Stimulated activated CD8-positive, alpha-beta memory T cell treated with anti-CD3 and anti-CD28 coated beads, Interleukin-12 subunit alpha, Interleukin-12 subunit beta, amount 100 ng/mL, for 4 hours (primary cell): ENCODE results near the gene MAVS.

Experiments used
- DNase-seq: peaks from one replicate; pipeline ENCODE4 v3.0.0-alpha.2; 2020; ENCODE audit warnings: low read depth

MAVS gene

GRCh38 chr20:3846740-3847428 lies at the start of gene MAVS:
MAVS (plus strand) TSS chr20:3846834; CDS start chr20:3854625, 7,791 bp downstream.
- peak; percentile 74 for DNase-seq

DNA sequence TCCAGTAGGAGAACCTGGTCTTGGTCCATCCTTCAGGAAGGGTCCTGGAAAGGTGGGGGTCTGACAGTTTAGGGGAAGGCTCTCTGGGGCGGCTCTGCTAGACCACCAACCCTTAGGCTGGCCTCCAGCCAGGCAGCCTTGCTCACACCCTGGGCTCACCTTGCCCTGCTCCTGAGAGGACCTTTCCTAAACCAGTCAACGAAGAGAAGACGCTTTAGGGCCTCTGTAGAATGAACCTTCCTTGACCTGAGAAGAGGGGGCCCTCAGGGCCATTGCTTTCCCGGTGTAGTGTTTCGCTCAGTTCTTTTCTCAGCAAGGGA lies 49.4 kb upstream of the MAVS start:
- no peak for DNase-seq

DNA sequence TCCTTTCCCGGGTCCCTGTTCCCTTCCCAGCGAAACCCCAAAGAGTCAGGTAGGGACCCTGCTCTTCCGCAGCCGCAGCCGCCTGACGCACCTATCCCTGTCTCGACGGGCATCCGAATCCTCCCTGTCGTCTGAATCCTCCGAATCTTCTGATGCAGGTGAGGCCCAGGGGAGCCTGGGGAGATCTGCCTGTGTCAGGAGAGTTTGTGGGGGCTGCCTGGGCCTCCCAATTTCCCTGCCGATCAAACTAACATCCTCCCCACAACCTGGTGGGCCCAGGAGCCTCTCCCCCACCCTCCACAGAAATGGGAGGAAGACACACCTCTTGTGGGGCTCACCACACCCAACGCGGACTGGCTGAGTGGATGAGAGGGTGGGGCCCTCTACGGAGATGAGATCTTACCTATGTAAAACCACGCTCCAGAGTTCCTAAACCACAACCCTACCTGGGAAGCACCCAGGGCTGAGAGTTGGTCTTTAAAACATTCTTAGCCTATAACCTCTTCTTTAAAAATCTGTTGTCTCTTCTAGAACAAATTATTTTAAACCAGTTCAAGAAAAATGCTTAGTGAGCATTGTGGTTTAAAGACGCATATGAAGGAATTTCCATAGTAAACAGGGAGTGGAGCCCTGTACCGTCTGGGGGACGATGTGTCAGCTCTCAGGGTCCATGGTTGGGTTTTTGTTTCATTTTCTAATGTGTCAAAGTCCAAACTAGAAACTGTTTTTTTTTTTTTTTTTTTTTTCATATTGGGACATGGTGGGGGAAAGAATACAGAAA lies 48.9 kb upstream of the MAVS start:
- no peak for DNase-seq

GRCh38 chr20:3798373-3798768 lies 48.3 kb upstream of the MAVS start:
- DNase-seq: no peak

DNA sequence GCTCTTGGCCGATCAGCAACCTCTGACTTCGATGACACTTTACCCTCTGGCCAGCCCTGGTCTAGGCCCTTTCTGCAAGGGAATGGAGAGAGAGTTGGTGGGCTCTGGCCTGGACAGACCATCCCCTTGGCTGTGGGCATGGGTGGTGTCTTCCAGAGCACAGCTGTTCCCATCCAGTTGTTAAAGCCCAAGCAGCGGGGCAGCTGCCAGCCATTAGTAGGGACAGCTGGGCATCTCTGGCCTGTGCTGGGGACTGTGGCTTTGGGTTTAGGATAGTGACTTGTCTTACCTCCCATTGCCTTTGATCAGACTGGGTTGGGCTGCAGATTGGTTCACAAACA lies 47.8 kb upstream of the MAVS start:
- no peak for DNase-seq

DNA sequence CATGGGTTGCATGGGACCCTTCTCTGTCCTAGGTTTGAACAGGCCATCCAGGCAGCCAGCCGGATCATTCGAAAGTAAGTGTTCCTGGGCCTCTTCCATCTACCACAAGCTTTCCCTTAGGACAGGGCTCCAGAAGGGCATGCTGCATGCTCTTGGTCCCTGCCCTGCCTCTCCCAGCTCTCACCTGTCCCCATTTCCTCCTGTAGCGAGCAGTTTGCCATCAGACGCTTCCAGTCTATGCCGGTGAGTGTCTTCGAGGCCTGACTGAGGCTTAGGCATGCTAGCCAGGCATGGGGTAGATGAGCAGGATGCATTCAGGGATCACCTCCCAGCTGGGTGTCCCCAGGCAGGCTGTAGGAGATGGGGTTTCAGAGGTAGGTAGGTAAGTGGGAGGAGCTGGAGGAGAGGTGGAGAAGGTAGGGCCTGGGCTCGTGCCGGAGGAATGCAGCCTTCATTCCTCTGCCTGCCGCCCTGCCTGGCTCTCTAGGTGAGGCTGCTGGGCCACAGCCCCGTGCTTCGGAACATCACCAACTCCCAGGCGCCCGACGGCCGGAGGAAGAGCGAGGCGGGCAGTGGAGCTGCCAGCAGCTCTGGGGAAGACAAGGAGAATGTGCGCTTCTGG lies 46.3 kb upstream of the MAVS start:
- DNase-seq: no peak

DNA sequence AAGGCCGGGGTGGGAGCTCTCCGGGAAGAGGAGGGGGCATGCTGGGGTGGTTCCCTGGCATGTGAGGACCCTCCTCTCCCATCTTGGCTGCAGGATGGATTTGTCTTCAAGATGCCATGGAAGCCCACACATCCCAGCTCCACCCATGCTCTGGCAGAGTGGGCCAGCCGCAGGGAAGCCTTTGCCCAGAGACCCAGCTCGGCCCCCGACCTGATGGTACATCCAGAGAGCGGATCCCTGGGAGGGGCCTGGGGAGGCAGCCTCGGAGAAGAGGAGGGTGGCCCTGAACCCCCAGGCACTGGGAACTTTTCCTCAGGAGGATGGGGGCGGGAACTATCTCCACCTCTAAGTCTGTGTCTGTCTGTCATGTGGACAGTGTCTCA lies 45.8 kb upstream of the MAVS start:
- no peak for DNase-seq

DNA sequence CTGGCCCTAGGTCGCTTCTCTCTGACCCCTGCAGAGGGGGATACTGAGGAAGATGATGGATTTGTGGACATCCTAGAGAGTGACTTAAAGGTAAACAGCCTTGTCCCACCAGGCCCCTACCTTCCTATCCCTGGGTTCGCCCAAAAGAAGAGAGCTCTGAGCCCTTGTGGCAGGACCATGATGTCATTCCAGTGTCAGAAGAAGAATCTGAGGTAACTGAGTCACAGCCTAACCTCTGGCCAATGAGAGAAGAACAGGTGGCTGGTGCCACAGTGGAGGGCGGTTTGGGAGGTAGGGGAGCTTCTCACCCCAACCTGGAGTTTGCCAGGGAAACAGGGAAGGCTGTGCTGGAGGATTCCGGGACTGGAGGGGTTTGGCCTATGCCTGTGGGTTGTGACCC lies 45.3 kb upstream of the MAVS start:
- DNase-seq: no peak

- DNase-seq: no peak
Measured at GRCh38 chr20:3801846-3802245, 44.8 kb upstream of the MAVS start.

DNA sequence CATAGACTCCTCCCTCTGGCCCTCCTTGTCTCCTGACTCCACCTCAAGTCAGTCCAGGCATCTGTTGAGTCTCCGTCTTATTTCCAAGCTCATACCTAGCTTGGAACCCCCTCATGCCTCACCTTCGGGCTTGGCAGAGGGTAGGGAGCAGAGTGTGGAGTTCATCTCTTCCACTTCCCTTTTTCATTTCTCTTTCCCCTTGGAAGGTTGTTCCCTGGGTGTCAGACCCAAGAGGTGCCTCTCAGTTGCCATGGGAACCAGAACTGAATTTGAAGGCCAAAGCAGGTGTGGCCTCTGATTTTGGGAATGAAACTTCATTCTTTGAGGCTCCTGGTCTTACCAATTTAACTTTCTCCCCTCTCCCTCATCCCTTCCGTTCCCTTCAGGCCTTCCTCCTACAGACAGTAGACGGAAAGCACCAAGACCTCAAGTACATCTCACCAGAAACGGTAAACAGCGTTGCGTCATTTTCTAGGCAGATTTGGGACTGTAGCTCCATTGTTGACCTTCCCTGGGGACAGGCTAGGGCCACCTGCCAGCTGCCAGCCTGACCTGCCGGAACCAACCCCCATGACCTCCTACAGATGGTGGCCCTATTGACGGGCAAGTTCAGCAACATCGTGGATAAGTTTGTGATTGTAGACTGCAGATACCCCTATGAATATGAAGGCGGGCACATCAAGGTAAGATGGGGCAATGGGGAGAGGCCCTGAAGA lies 44.0 kb upstream of the MAVS start:
- DNase-seq: no peak

GRCh38 chr20:3803289-3803688 lies 43.3 kb upstream of the MAVS start:
- DNase-seq: no peak

DNA sequence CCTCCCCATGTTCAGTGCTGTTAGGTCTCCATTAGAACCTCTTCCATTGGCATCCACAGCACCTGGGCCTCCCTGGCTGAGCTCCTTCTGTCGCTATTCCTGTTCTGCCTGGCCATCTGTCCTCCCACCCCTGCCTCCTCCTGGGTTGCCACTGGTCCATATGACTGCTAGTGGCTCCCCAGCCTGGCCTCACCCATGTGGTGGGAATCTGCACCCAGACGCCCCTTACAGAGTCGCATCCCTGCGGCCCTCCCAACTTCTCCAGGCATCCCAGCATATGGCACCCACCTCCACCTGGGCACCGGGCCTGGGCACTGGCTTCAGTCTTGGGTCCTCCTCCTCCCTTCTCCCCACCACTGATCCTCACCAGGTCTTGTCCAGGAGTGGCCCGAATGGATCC lies 42.8 kb upstream of the MAVS start:
- DNase-seq: no peak

GRCh38 chr20:3804254-3804751 lies 42.3 kb upstream of the MAVS start:
- no peak for DNase-seq

DNA sequence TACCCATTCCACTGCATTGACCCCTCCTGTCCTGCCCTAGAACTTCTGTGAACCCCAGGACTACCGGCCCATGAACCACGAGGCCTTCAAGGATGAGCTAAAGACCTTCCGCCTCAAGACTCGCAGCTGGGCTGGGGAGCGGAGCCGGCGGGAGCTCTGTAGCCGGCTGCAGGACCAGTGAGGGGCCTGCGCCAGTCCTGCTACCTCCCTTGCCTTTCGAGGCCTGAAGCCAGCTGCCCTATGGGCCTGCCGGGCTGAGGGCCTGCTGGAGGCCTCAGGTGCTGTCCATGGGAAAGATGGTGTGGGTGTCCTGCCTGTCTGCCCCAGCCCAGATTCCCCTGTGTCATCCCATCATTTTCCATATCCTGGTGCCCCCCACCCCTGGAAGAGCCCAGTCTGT lies 41.9 kb upstream of the MAVS start:
- DNase-seq: no peak

DNA sequence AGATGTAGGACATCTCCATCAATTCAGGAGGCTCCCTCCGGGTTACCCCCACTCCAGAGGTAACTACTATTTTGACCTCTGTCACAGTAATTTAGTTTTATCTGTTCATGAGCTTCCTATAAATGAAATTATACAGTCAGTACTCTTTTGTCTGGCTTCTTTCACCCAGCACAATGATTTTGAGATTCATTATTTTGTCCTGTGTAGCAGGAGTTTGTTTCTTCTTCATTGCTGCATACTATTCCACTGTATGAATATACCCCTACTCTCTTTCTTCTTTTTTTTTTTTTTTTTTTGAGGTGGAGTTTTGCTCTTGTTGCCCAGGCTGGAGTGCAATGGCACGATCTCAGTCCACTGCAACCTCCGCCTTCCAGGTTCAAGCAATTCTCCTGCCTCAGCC lies 38.1 kb upstream of the MAVS start:
- no peak for DNase-seq

DNA sequence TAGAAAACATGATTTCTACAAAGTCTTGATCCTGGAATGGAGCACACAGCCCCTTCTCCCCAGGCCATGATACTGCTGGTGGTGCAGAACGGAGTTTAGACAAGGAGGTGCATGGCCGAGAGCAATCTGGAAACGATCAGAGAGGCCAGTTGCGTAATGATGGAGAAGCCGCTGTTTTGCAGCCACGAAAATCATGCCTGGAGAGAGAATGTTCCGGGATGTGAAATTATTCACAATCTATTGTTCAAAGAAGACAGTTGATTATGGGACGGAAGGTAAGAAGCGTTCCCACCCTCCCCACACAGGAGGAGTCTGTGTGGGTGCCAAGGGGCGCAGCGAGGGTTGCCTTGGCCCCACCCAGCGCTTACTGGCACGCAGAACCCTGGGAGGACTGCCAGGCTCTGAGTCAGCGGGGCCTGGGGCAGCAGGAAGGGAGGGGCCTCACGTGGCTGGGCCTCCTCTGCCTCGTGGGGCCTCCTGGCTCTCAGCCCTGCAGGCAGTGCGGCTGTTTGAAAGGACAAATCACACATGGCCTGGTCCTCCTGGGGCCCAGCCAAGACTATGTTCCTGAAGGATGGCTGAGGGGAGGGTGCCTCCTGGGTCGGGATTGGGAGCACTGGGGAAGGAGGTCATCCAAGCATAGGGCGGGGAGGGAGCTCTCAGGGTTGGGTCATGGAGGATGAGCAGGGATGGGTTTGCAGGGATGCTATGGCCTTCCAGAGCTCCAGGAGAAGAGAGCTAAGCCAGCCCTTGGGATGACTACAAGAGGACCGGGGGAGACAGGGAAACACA lies 35.0 kb upstream of the MAVS start:
- peak; percentile 86 for DNase-seq

- DNase-seq: no peak
Measured at GRCh38 chr20:3812259-3812681, 34.4 kb upstream of the MAVS start.

DNA sequence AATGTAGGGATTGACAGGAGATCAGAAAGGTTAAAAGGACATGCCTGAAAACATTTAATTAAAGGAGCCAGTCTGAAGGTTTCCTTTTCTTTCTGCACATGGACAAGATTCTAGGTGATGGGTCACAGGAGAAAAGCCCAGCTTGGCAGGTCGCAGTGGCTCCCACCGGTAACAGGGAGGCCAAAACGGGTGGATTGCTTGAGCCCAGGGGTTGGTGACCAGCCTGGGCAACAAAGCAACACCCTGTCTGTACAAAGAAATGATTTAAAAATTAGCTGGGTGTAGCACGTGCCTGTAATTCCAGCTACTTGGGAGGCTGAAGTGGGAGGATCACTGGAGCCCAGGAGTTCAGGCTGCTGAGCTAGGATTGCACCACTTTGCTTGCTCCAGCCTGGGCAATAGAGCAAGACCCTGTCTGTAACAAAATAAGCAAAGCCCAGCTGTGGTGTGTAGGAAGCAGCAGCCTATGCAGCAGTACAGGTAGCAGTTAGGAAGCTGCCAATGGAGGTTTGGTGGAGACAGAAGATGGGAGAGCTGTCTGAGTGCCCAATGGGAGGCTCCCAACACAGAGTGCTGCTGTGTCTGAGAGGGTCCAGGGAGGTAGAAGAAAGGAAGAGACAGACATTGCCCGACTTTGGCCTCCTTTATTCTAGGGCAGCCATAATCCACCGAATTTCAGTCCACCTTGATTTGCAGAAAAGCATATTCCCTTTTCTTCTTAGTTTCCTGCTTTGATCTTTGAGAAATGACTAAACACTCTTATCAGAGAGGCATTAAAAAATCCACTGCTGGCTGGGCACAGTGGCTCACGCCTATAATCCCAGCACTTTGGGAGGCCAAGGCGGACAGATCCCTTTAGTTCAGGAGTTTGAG lies 33.4 kb upstream of the MAVS start:
- DNase-seq: no peak

- no peak for DNase-seq
Measured at GRCh38 chr20:3813848-3814581, 32.6 kb upstream of the MAVS start.

DNA sequence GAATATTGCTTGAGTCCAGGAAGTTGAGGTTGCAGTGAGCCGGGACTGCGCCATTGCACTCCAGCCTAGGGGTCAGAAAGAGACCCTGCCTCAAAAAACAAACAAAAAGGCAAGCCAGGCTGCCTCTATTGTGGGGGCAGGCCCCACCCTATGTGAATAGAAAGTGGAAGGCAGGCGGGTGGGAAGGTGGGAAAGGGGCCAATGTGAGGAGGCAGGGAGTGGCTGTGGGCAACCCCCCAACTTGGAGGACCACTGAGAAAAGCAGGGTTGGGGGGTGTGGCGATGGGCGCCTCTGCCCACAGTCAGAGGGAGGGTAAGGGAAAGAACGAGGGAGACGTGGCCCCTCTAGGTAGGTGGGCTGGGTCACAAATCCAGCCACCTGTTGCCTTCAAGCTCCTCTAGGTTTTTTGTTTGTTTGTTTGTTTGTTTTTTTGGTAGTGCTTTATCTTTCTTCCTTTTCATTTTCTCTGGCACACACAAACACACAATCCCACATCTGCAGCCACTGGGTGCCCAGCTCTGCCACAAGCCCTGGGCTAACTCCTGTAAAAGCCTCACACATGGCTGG lies 31.6 kb upstream of the MAVS start:
- DNase-seq: no peak
